ENCODE measurements around the gene PLVAP.

DNA sequence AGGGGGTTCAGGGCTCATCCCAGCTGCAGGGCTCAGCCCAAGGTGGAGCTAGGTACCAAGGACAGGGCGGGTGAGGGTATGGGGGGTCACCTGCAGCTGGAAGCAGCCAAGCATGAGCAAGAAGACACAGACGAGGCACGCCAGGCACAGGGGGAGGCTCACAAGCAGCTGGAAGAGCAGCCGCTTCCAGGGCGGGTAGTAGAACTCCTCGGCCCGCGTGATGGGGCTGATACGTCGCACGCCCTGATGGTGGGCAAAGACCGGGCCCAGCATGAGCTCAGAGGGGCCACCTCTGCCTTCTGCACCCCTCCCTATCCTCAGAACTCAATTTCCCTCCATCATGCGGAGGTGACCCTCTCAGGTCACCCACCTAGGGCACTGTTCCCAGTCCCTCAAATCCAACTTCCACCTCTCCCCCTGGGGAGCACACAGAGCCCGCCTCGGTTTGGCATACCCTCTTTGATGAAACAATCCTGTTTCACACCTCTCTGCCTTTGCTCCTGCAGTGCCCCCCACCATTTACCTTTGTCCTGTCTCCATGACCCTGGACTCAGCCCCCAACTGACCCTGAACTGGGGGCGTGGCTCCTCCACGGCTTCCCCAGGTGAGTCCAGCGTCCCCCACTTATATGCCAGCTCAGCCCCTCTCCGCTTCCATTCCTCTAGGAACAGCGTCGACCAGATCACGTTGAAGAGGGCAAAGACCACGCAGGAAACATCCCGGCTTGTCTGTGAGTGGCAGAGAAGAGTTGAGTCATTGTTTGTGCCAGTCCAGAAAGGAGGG, 46.7 kb downstream of the PLVAP start:
- no peak for TF ChIP-seq POLR2A (IDR thresholded peaks at IDR 0.05; ENCODE audit: low read length)
- TF ChIP-seq GATA1 (IDR thresholded peaks at IDR 0.05; ENCODE audit: low read depth, low read length), result no peak

Measured in erythroblast (primary cell).